SK-N-SH treated with all-trans-retinoic acid at 6 μM for 48 hours (cell line): Measurements from ENCODE around the gene SEC14L2.

ENCODE experiments used
- ATAC-seq: fragments of 200-7000 bp; cut with Tn5 transposase; 3 replicates; pipeline ENCODE4 v1.9.1; 2020; ENCODE audit warnings: mild to moderate bottlenecking, moderate library complexity
- ARNTL ChIP-seq: fragments of 450-650 bp; formaldehyde crosslinking; IDR thresholded peaks from 2 replicates; pipeline ENCODE4 v1.5.0; 2020; ENCODE audit warnings: low read depth, mild to moderate bottlenecking, moderate library complexity, borderline replicate concordance
- BACH2 ChIP-seq: fragments of 250-450 bp; sonication (Bioruptor Pico); IDR thresholded peaks from 2 replicates; pipeline ENCODE4 v1.9.0; 2021; ENCODE audit warnings: mild to moderate bottlenecking, borderline replicate concordance
- CREB5 ChIP-seq: fragments of 250-450 bp; sonication (Bioruptor Pico); IDR thresholded peaks from 2 replicates; pipeline ENCODE4 v1.5.1; 2020; ENCODE audit warnings: low read depth, mild to moderate bottlenecking, moderate library complexity
- CSDC2 ChIP-seq: fragments of 250-450 bp; sonication (Bioruptor Pico); IDR thresholded peaks from 2 replicates; pipeline ENCODE4 v1.5.0; 2020; ENCODE audit warnings: mild to moderate bottlenecking, moderate library complexity
- GLIS3 ChIP-seq: fragments of 250-450 bp; sonication (Bioruptor Pico); IDR thresholded peaks from 2 replicates; pipeline ENCODE4 v1.5.0; 2020; ENCODE audit warnings: mild to moderate bottlenecking, moderate library complexity
- ISL1 ChIP-seq: fragments of 250-450 bp; sonication (Bioruptor Pico); IDR thresholded peaks from 2 replicates; pipeline ENCODE4 v2.1.2; 2022; ENCODE audit warnings: mild to moderate bottlenecking, moderate library complexity
- OSR1 ChIP-seq: fragments of 250-450 bp; sonication (Bioruptor Pico); IDR thresholded peaks from 2 replicates; pipeline ENCODE4 v1.8.0; 2022; ENCODE audit warnings: moderate library complexity, mild to moderate bottlenecking, inconsistent platforms
- PPARA ChIP-seq: fragments of 250-450 bp; sonication (Bioruptor Pico); IDR thresholded peaks from 2 replicates; pipeline ENCODE4 v1.5.0; 2020; ENCODE audit warnings: mild to moderate bottlenecking, borderline replicate concordance
- RARB ChIP-seq: fragments of 250-450 bp; sonication (Bioruptor Pico); IDR thresholded peaks from 2 replicates; pipeline ENCODE4 v1.8.0; 2021; ENCODE audit warnings: mild to moderate bottlenecking, moderate library complexity
- SNAI2 ChIP-seq: fragments of 250-450 bp; sonication (Bioruptor Pico); IDR thresholded peaks from 2 replicates; pipeline ENCODE4 v1.5.0; 2020; ENCODE audit warnings: mild to moderate bottlenecking, moderate library complexity
- TCF4 ChIP-seq: fragments of 250-450 bp; sonication (Bioruptor Pico); IDR thresholded peaks from 2 replicates; pipeline ENCODE4 v1.8.0; 2021; ENCODE audit warnings: mild to moderate bottlenecking, moderate library complexity, borderline replicate concordance
- TOX ChIP-seq: fragments of 250-450 bp; sonication (Bioruptor Pico); IDR thresholded peaks from 2 replicates; pipeline ENCODE4 v1.8.0; 2021; ENCODE audit warnings: mild to moderate bottlenecking, moderate library complexity, borderline replicate concordance
- TSHZ2 ChIP-seq: fragments of 250-450 bp; sonication (Bioruptor Pico); IDR thresholded peaks from 2 replicates; pipeline ENCODE4 v1.5.0; 2020; ENCODE audit warnings: mild to moderate bottlenecking, moderate library complexity
- ZC3H10 ChIP-seq: fragments of 250-450 bp; sonication (Bioruptor Pico); IDR thresholded peaks from 2 replicates; pipeline ENCODE4 v1.5.1; 2021; ENCODE audit warnings: mild to moderate bottlenecking, moderate library complexity
- ZFP30 ChIP-seq: fragments of 450-650 bp; formaldehyde crosslinking; IDR thresholded peaks from 2 replicates; pipeline ENCODE4 v1.5.0; 2022; ENCODE audit warnings: mild to moderate bottlenecking, moderate library complexity
- ZNF565 ChIP-seq: fragments of 450-650 bp; formaldehyde crosslinking; conservative IDR thresholded peaks from 2 replicates; pipeline ENCODE4 v1.5.0; 2020; ENCODE audit warnings: low read depth, mild to moderate bottlenecking, moderate library complexity
- ZNF70 ChIP-seq: fragments of 450-650 bp; formaldehyde crosslinking; IDR thresholded peaks from 2 replicates; pipeline ENCODE4 v1.5.0; 2020; ENCODE audit warnings: mild to moderate bottlenecking, moderate library complexity
- ZNF8 ChIP-seq: fragments of 450-650 bp; formaldehyde crosslinking; IDR thresholded peaks from 2 replicates; pipeline ENCODE4 v1.5.0; 2020; ENCODE audit warnings: mild to moderate bottlenecking, moderate library complexity
- TF ChIP-seq, protein P1 (sequence below): fragments of 250-450 bp; sonication (Bioruptor Pico); IDR thresholded peaks from 2 replicates; pipeline ENCODE4 v1.8.0; 2020; ENCODE audit warnings: mild to moderate bottlenecking, moderate library complexity, borderline replicate concordance
- TF ChIP-seq, protein P2 (sequence below): fragments of 250-450 bp; sonication (Bioruptor Pico); IDR thresholded peaks from 2 replicates; pipeline ENCODE4 v1.8.0; 2021; ENCODE audit warnings: low read depth, mild to moderate bottlenecking, moderate library complexity, borderline replicate concordance

The SEC14L2 gene

GRCh38 chr22:30375312-30375849, 21.4 kb upstream of the SEC14L2 start:
- ATAC-seq: no peak

GRCh38 chr22:30380011-30380410, 16.8 kb upstream of the SEC14L2 start:
- no peak for TF ChIP-seq OSR1 (CRISPR knock-in tag)
- no peak for TF ChIP-seq TCF4 (CRISPR knock-in tag)
- TF ChIP-seq ZC3H10 (CRISPR knock-in tag): no peak
- no peak for ATAC-seq

More at GRCh38 chr22:30375312-30375849, 21.4 kb upstream of the SEC14L2 start:
- TF ChIP-seq, protein P1, sequence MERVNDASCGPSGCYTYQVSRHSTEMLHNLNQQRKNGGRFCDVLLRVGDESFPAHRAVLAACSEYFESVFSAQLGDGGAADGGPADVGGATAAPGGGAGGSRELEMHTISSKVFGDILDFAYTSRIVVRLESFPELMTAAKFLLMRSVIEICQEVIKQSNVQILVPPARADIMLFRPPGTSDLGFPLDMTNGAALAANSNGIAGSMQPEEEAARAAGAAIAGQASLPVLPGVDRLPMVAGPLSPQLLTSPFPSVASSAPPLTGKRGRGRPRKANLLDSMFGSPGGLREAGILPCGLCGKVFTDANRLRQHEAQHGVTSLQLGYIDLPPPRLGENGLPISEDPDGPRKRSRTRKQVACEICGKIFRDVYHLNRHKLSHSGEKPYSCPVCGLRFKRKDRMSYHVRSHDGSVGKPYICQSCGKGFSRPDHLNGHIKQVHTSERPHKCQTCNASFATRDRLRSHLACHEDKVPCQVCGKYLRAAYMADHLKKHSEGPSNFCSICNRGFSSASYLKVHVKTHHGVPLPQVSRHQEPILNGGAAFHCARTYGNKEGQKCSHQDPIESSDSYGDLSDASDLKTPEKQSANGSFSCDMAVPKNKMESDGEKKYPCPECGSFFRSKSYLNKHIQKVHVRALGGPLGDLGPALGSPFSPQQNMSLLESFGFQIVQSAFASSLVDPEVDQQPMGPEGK (CRISPR knock-in tag): no peak
- TF ChIP-seq RARB (no peak), SNAI2 (CRISPR knock-in tag) (no peak), ZFP30 (CRISPR knock-in tag) (no peak), OSR1 (CRISPR knock-in tag) (no peak), CSDC2 (no peak), BACH2 (CRISPR knock-in tag) (no peak), ZNF8 (no peak), ISL1 (CRISPR knock-in tag) (no peak), ZNF565 (CRISPR knock-in tag) (no peak), ZNF70 (CRISPR knock-in tag) (no peak), TSHZ2 (CRISPR knock-in tag) (no peak), TOX (CRISPR knock-in tag) (no peak), ARNTL (CRISPR knock-in tag) (no peak)

DNA sequence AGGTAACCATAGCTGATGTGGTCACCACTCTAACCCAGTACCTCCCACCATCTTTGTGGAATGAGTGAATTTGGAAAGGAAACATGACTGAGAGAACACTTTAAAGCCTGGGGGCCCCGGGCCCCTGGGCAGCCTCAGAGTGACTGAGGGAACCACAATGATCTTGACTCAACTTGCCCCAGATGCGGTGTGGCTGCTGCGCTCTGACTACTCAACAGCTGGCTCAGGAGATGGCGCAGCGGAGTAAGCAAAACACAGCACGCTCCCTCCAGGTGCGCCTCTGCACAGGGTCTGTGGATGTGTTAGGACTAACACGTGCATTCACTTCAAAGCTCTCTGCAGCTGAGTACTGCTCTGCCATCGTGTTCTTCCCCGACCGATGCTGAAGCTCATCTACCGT, 15.6 kb upstream of the SEC14L2 start:
- no peak for ATAC-seq
- TF ChIP-seq ZFP30 (CRISPR knock-in tag): no peak
- no peak for TF ChIP-seq GLIS3
- no peak for TF ChIP-seq CREB5
- no peak for TF ChIP-seq BACH2 (CRISPR knock-in tag)
- TF ChIP-seq ZC3H10 (CRISPR knock-in tag): no peak
- no peak for TF ChIP-seq ZNF565 (CRISPR knock-in tag)
- TF ChIP-seq ISL1 (CRISPR knock-in tag): no peak
- TF ChIP-seq, protein P2, sequence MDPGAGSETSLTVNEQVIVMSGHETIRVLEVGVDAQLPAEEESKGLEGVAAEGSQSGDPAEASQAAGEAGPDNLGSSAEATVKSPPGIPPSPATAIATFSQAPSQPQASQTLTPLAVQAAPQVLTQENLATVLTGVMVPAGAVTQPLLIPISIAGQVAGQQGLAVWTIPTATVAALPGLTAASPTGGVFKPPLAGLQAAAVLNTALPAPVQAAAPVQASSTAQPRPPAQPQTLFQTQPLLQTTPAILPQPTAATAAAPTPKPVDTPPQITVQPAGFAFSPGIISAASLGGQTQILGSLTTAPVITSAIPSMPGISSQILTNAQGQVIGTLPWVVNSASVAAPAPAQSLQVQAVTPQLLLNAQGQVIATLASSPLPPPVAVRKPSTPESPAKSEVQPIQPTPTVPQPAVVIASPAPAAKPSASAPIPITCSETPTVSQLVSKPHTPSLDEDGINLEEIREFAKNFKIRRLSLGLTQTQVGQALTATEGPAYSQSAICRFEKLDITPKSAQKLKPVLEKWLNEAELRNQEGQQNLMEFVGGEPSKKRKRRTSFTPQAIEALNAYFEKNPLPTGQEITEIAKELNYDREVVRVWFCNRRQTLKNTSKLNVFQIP (CRISPR knock-in tag): no peak
- no peak for TF ChIP-seq OSR1 (CRISPR knock-in tag)
- TF ChIP-seq ARNTL (CRISPR knock-in tag): no peak
- TF ChIP-seq TOX (CRISPR knock-in tag): no peak
- no peak for TF ChIP-seq PPARA
- no peak for TF ChIP-seq CSDC2
- TF ChIP-seq TCF4 (CRISPR knock-in tag): no peak
- TF ChIP-seq SNAI2 (CRISPR knock-in tag): no peak

DNA sequence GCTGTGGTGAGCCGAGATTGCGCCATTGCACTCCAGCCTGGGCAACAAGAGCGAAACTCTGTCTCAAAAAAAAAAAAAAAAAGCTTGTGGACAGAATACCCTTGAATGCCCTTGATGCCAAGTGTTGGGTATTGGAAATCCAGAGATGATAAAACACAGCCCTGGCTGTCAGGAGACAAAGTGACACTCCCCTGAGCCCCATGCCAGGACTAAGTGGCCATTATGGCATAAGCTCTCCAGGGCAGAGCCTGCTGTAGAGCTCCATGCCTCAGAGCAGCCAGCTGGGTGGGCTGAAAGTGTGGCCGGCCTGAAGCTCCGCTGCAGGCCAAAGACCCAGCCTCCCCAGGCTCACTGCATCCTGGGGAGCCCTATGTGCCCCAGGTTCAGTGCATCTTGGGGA, 14.5 kb upstream of the SEC14L2 start:
- no peak for ATAC-seq
- TF ChIP-seq TCF4 (CRISPR knock-in tag) (no peak), CSDC2 (no peak), ZNF70 (CRISPR knock-in tag) (no peak), TSHZ2 (CRISPR knock-in tag) (no peak), ZNF8 (no peak), ZC3H10 (CRISPR knock-in tag) (no peak), OSR1 (CRISPR knock-in tag) (no peak), ZNF565 (CRISPR knock-in tag) (no peak), CREB5 (no peak), RARB (no peak), TOX (CRISPR knock-in tag) (no peak), ISL1 (CRISPR knock-in tag) (no peak), ZFP30 (CRISPR knock-in tag) (no peak), GLIS3 (no peak), SNAI2 (CRISPR knock-in tag) (no peak)
